Measurements from ENCODE around the gene BCAS3. TPM values are rescaled to one million over a fixed set of nuclear protein-coding genes. Genes with fewer than 3 reads are reported as not detected.
A peak's percentile ranks its signal among the peaks of the same experiment; 100 is the strongest.

Gene BCAS3
- total and polyA plus RNA-seq, 4 donors = 11.6 to 47.6 (median 27.4) TPM

DNA sequence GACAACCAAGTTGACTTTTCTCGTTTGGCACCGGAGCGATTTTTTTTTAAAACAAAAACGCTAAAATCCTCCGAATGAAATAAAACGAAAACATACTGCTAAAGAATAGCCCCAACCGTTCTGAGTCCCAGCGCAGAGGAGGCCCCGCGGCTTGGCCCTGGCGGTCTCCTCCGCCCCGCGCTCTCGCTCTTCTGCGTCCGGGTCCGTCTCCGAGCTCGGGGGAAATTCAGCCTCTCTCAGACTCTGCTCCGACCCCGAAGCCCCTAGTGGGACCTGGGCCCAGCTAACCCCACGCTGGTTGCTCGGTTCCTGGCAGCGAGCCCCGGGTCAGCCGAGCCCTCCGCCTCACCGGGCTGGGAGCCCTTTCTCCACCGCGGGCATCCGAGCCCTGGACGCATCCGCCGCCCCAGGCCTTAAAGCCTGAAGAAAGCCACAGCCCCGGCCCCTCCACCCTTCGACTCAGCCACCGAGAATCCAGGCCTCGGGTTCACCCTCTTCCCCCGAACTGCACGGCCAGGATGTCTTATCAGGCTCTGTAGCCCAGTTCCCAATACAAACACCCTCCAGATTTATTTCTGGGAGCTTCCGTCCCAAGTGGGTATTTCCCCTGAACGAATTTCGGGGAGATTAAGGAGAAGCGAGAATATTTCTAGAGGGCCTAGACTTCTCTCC lies 723.2 kb downstream of the BCAS3 start:
- Histone ChIP-seq H3K9me3 (ENCODE audit: control insufficient read depth, low read length) (no peaks in the 10 kb centered on the region), H3K36me3 (ENCODE audit: control insufficient read depth in 1 of 2, insufficient read depth in 2 of 2, low read length in 1 of 2) (no peaks in the 10 kb centered on the region), H3K4me3 (ENCODE audit: low read length in 2 of 2) (peak overlapping the region; percentile 86 to 87), H3K4me1 (ENCODE audit: control insufficient read depth in 1 of 2, insufficient read depth in 2 of 2, low read length in 2 of 2) (no peaks in the 10 kb centered on the region), H3K27me3 (ENCODE audit: control insufficient read depth in 1 of 2, insufficient read depth in 2 of 2, low read length in 1 of 2) (no peaks in the 10 kb centered on the region), H3K27ac (ENCODE audit: low read depth in 1 of 2, low read length in 2 of 2) (peak overlapping the region in 1 of 2 donors; percentile 41)
- 4 to 6% methylated on average over 45 of the region's 45 CpGs for WGBS, 2 donors
- ATAC-seq (ENCODE audit: low FRiP score) (no peak), DNase-seq (no peak)
- intact Hi-C loops (cut with DNase I) = loop anchor here in 1 of 2 donors (5.0 kb wide), 2 partner anchors 269 to 494 kb away; no protein-coding TSS in a partner anchor

DNA sequence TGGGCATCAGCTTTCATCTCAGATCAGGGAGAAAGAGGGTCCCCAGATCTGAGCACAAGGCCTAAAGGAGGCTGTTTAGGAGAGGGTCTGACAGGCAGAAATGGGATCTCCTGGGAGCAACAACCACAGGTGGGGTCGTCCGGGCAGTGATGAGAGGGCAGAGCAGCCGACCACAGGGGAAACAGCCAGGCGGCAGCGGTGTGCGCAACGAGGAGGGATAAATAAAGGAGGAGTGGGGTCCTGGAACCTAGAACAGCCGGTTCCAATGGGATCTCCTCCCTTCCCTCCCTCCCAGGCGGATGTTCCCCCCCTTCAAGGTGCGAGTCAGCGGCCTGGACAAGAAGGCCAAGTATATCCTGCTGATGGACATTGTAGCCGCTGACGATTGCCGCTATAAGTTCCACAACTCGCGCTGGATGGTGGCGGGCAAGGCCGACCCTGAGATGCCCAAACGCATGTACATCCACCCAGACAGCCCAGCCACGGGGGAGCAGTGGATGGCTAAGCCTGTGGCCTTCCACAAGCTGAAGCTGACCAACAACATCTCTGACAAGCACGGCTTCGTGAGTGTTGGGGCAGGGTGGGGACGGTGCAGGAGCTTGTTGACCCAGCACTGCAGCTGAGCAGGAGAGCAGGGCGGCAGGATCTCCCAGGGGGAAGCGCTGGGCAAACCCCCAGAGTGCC lies 723.9 kb downstream of the BCAS3 start:
- ATAC-seq (ENCODE audit: low FRiP score) (no peak), DNase-seq (no peak)
- no peaks in the 10 kb centered on the region for H3K4me1 ChIP-seq (ENCODE audit: control insufficient read depth in 1 of 2, insufficient read depth in 2 of 2, low read length in 2 of 2)
- WGBS, 2 donors = 66 to 68% methylated on average over 24 to 25 of the region's 25 CpGs
- no peaks in the 10 kb centered on the region for H3K27me3 ChIP-seq (ENCODE audit: control insufficient read depth in 1 of 2, insufficient read depth in 2 of 2, low read length in 1 of 2)
- peak overlapping the region; percentile 86 to 87 for H3K4me3 ChIP-seq (ENCODE audit: low read length in 2 of 2)
- H3K27ac ChIP-seq (ENCODE audit: low read depth in 1 of 2, low read length in 2 of 2) = peak overlapping the region in 1 of 2 donors; percentile 2
- intact Hi-C loops (cut with DNase I) = loop anchor here in 1 of 2 donors (5.0 kb wide), 2 partner anchors 269 to 494 kb away; no protein-coding TSS in a partner anchor
- no peaks in the 10 kb centered on the region for H3K9me3 ChIP-seq (ENCODE audit: control insufficient read depth, low read length)
- no peaks in the 10 kb centered on the region for H3K36me3 ChIP-seq (ENCODE audit: control insufficient read depth in 1 of 2, insufficient read depth in 2 of 2, low read length in 1 of 2)

DNA sequence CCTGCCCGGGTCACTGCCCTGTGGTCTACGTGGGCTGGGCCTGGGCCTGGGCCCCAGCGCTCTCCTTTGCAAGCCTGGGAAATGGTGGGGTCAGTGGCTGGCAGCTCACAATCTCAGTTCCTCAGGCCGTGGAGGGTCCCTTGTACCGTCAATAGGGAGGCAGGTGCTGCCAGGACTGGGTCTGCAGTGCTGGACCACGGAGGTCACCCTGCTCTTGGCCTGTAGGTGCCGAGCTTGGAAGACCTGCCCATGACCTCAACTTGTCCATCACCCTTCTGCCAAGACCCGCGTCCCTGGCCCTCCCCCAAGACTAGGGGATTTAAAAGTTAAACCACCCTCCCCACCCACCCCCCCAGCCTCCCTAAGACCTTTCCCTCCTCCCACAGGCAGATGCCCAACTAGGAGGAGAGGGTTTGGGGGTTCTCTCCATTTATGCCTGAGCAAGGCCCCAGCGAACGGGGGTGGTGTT lies 724.5 kb downstream of the BCAS3 start:
- Histone ChIP-seq H3K36me3 (ENCODE audit: control insufficient read depth in 1 of 2, insufficient read depth in 2 of 2, low read length in 1 of 2) (no peaks in the 10 kb centered on the region), H3K27me3 (ENCODE audit: control insufficient read depth in 1 of 2, insufficient read depth in 2 of 2, low read length in 1 of 2) (no peaks in the 10 kb centered on the region), H3K4me1 (ENCODE audit: control insufficient read depth in 1 of 2, insufficient read depth in 2 of 2, low read length in 2 of 2) (no peaks in the 10 kb centered on the region), H3K27ac (ENCODE audit: low read depth in 1 of 2, low read length in 2 of 2) (peak overlapping the region in 1 of 2 donors; percentile 2), H3K9me3 (ENCODE audit: control insufficient read depth, low read length) (no peaks in the 10 kb centered on the region), H3K4me3 (ENCODE audit: low read length in 2 of 2) (no peak overlapping the region)
- 58 to 69% methylated on average over 9 to 11 of the region's 11 CpGs for WGBS, 2 donors
- ATAC-seq (ENCODE audit: low FRiP score) (no peak), DNase-seq (no peak)
- intact Hi-C loops (cut with DNase I) = loop anchor here in 1 of 2 donors (5.0 kb wide), 2 partner anchors 270 to 495 kb away; no protein-coding TSS in a partner anchor

DNA sequence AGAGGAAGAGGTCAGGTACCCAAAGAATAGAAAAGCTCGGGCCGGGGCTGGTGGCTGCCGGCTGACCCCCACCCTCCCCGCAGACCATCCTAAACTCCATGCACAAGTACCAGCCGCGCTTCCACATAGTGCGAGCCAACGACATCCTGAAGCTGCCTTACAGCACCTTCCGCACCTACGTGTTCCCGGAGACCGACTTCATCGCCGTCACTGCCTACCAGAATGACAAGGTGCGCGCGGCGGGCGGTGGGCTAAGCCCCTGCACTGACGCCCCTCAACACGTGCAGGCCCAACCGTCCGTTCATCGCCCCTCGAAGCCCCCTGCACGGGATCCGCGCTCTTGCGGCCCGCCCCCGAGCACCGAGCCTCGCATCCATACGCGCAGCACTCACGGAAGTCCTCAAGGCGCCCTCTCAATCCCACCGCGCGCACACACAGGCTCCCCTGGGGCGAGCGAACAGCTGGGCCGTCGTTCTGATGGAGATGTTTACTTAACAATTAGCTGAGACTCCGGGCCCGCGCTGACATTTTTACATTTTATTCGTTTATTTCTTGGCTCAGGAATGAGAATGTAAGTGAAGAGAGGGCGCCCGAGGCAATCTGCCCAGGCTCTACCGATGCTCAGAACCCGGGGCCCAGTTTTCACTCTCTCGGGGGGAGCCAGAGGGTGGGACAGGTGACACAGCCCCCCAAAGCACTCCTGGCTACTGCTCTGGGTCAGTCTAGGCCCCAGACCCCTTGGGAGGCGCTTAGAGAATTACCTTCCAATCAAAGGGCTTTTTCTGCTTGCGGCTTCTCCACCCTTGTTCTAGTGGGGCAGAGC lies 725.5 kb downstream of the BCAS3 start:
- Histone ChIP-seq H3K4me1 (ENCODE audit: control insufficient read depth in 1 of 2, insufficient read depth in 2 of 2, low read length in 2 of 2) (no peaks in the 10 kb centered on the region), H3K27ac (ENCODE audit: low read depth in 1 of 2, low read length in 2 of 2) (peak overlapping the region in 1 of 2 donors; percentile 5), H3K27me3 (ENCODE audit: control insufficient read depth in 1 of 2, insufficient read depth in 2 of 2, low read length in 1 of 2) (no peaks in the 10 kb centered on the region), H3K9me3 (ENCODE audit: control insufficient read depth, low read length) (no peaks in the 10 kb centered on the region), H3K36me3 (ENCODE audit: control insufficient read depth in 1 of 2, insufficient read depth in 2 of 2, low read length in 1 of 2) (no peaks in the 10 kb centered on the region), H3K4me3 (ENCODE audit: low read length in 2 of 2) (no peak overlapping the region)
- WGBS, 2 donors = 58 to 65% methylated on average over 55 of the region's 55 CpGs
- intact Hi-C loops (cut with DNase I) = loop anchor here in 1 of 2 donors (5.0 kb wide), 2 partner anchors 271 to 496 kb away; no protein-coding TSS in a partner anchor
- peak in 1 of 2 donors; percentile 59 for DNase-seq
- ATAC-seq (ENCODE audit: low FRiP score) = no peak

DNA sequence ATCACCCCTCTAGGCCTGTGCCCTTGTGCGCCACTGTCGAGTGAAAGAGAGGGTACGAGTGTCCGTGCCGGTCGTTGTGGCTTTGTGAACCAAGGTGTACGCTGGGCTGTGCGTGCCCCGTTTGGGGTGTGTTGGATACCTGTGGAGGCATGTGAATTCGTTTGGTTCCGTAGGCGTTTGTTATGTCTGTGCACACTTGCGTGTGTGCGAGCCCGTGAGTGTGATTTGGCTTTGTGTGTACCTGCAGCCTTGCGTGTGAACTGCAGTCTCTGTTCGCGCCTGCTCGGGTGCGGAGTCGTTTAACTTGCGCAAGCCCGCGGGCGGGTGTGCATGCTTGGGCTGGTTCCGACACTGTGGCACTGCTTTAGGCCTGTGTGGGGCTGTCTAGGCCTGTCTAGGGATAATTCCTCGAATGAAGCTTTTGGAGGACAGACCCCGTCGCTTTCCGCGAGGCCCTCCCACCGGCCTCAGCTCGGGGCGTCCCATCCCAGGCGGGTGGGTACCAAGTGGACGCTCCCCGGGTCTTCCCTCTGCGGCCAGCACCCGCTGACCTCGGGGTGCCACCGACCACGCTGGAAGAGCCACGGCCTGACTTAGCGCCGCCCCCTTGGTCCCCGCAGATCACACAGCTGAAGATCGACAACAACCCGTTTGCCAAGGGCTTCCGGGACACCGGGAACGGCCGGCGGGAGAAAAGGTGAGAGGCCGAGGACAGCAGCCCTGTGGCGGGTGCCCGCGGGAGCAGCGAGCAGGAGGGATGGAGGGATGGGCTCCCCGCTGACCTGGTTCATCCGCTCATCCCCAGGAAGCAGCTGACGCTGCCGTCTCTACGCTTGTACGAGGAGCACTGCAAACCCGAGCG lies 726.4 kb downstream of the BCAS3 start:
- Histone ChIP-seq H3K27me3 (ENCODE audit: control insufficient read depth in 1 of 2, insufficient read depth in 2 of 2, low read length in 1 of 2) (no peaks in the 10 kb centered on the region), H3K36me3 (ENCODE audit: control insufficient read depth in 1 of 2, insufficient read depth in 2 of 2, low read length in 1 of 2) (no peaks in the 10 kb centered on the region), H3K4me1 (ENCODE audit: control insufficient read depth in 1 of 2, insufficient read depth in 2 of 2, low read length in 2 of 2) (no peaks in the 10 kb centered on the region), H3K4me3 (ENCODE audit: low read length in 2 of 2) (no peak overlapping the region), H3K27ac (ENCODE audit: low read depth in 1 of 2, low read length in 2 of 2) (no peak overlapping the region), H3K9me3 (ENCODE audit: control insufficient read depth, low read length) (no peaks in the 10 kb centered on the region)
- intact Hi-C loops (cut with DNase I) = loop anchor here in 1 of 2 donors (5.0 kb wide), 2 partner anchors 272 to 497 kb away; no protein-coding TSS in a partner anchor
- WGBS, 2 donors = 70 to 74% methylated on average over 66 of the region's 66 CpGs
- DNase-seq (peak; percentile 54 to 73), ATAC-seq (ENCODE audit: low FRiP score) (no peak)

DNA sequence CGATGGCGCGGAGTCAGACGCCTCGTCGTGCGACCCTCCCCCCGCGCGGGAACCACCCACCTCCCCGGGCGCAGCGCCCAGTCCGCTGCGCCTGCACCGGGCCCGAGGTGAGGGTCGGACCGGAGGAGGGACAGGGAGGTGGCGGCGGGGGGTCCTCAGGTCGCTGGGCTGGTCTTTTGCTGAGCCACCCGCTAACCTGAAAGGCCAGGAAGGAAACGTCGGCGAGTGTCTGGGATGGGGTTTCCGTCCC lies 726.9 kb downstream of the BCAS3 start:
- 54 to 56% methylated on average over 21 to 27 of the region's 27 CpGs for WGBS, 2 donors
- H3K27ac ChIP-seq (ENCODE audit: low read depth in 1 of 2, low read length in 2 of 2) = no peak overlapping the region

DNA sequence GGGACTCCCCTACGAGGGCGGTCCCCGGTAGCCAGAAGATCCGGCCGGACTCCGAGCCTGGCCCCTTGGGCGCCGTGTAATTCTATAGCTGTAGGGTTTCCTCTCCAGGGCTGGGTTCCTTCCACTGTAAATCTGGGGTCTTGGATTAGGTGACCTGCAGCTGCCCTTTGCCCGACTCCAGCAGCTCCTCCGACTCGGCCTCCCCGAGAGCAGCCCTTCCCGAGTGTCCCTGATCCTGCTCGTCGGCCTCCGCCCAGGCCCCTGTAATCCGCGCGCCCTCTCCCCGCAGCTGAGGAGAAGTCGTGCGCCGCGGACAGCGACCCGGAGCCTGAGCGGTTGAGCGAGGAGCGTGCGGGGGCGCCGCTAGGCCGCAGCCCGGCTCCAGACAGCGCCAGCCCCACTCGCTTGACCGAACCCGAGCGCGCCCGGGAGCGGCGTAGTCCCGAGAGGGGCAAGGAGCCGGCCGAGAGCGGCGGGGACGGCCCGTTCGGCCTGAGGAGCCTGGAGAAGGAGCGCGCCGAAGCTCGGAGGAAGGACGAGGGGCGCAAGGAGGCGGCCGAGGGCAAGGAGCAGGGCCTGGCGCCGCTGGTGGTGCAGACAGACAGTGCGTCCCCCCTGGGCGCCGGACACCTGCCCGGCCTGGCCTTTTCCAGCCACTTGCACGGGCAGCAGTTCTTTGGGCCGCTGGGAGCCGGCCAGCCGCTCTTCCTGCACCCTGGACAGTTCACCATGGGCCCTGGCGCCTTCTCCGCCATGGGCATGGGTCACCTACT lies 727.4 kb downstream of the BCAS3 start:
- DNase-seq = peak; percentile 28 to 66
- Histone ChIP-seq H3K9me3 (ENCODE audit: control insufficient read depth, low read length) (no peaks in the 10 kb centered on the region), H3K36me3 (ENCODE audit: control insufficient read depth in 1 of 2, insufficient read depth in 2 of 2, low read length in 1 of 2) (no peaks in the 10 kb centered on the region), H3K27me3 (ENCODE audit: control insufficient read depth in 1 of 2, insufficient read depth in 2 of 2, low read length in 1 of 2) (no peaks in the 10 kb centered on the region), H3K4me1 (ENCODE audit: control insufficient read depth in 1 of 2, insufficient read depth in 2 of 2, low read length in 2 of 2) (no peaks in the 10 kb centered on the region), H3K4me3 (ENCODE audit: low read length in 2 of 2) (no peak overlapping the region), H3K27ac (ENCODE audit: low read depth in 1 of 2, low read length in 2 of 2) (no peak overlapping the region)
- intact Hi-C loops (cut with DNase I) = loop anchor here in 1 of 2 donors (5.0 kb wide), 2 partner anchors 273 to 498 kb away; no protein-coding TSS in a partner anchor
- ATAC-seq (ENCODE audit: low FRiP score) = no peak
- WGBS, 2 donors = 82 to 83% methylated on average over 69 to 71 of the region's 71 CpGs

More for the DNA sequence above, 726.9 kb downstream of the BCAS3 start:
- peak in 1 of 2 donors; percentile 34 for DNase-seq
- Histone ChIP-seq H3K9me3 (ENCODE audit: control insufficient read depth, low read length) (no peaks in the 10 kb centered on the region), H3K36me3 (ENCODE audit: control insufficient read depth in 1 of 2, insufficient read depth in 2 of 2, low read length in 1 of 2) (no peaks in the 10 kb centered on the region), H3K4me3 (ENCODE audit: low read length in 2 of 2) (no peak overlapping the region), H3K4me1 (ENCODE audit: control insufficient read depth in 1 of 2, insufficient read depth in 2 of 2, low read length in 2 of 2) (no peaks in the 10 kb centered on the region), H3K27me3 (ENCODE audit: control insufficient read depth in 1 of 2, insufficient read depth in 2 of 2, low read length in 1 of 2) (no peaks in the 10 kb centered on the region)
- intact Hi-C loops (cut with DNase I) = loop anchor here in 1 of 2 donors (5.0 kb wide), 2 partner anchors 272 to 497 kb away; no protein-coding TSS in a partner anchor
- no peak for ATAC-seq (ENCODE audit: low FRiP score)
